GM19240 (cell line): Measurements from ENCODE around the gene ADH5.
"Not testable (repeated sequence)": the region's sequence is repeated elsewhere in the genome, so short reads cannot be mapped to it uniquely, and the experiment has no call there.

Experiments used
- DNase-seq: peaks from one replicate; pipeline ENCODE4 v3.0.0; 2011; ENCODE audit warnings: low spot score; ENCODE audit not compliant: insufficient read length

Gene ADH5

GRCh38 chr4:99084595-99084994 is 4.0 kb downstream of the ADH5 start:
- no peak for DNase-seq

GRCh38 chr4:99082192-99082591 is 6.4 kb downstream of the ADH5 start:
- DNase-seq = no peak

GRCh38 chr4:99080869-99081268 is 7.7 kb downstream of the ADH5 start:
- not testable (repeated sequence) for DNase-seq

GRCh38 chr4:99079625-99080295 is 8.8 kb downstream of the ADH5 start:
- no peak for DNase-seq

- no peak for DNase-seq
Measured at GRCh38 chr4:99078931-99079624, 9.5 kb downstream of the ADH5 start.

- no peak for DNase-seq
Measured at GRCh38 chr4:99078336-99078735, 10.3 kb downstream of the ADH5 start.

GRCh38 chr4:99077177-99077576 is 11.4 kb downstream of the ADH5 start:
- DNase-seq = no peak

- no peak for DNase-seq
Measured at GRCh38 chr4:99076292-99076976, 12.2 kb downstream of the ADH5 start.

GRCh38 chr4:99074816-99075215 is 13.8 kb downstream of the ADH5 start:
- DNase-seq = no peak

GRCh38 chr4:99071159-99071558 is 17.4 kb downstream of the ADH5 start:
- no peak for DNase-seq

- DNase-seq = no peak
Measured at GRCh38 chr4:99067617-99068016, 21.0 kb downstream of the ADH5 start.

- not testable (repeated sequence) for DNase-seq
Measured at GRCh38 chr4:99065521-99065920, 23.1 kb downstream of the ADH5 start.

GRCh38 chr4:99062120-99062519 is 26.5 kb downstream of the ADH5 start:
- DNase-seq = no peak

- no peak for DNase-seq
Measured at GRCh38 chr4:99061048-99061700, 27.4 kb downstream of the ADH5 start.

GRCh38 chr4:99059550-99059949 is 29.0 kb downstream of the ADH5 start:
- DNase-seq = no peak

- DNase-seq = no peak
Measured at GRCh38 chr4:99058228-99058627, 30.4 kb downstream of the ADH5 start.

GRCh38 chr4:99054428-99054994 is 34.1 kb downstream of the ADH5 start:
- DNase-seq = no peak

GRCh38 chr4:99052902-99053301 is 35.7 kb downstream of the ADH5 start:
- no peak for DNase-seq

GRCh38 chr4:99047710-99048109 is 40.9 kb downstream of the ADH5 start:
- no peak for DNase-seq

- no peak for DNase-seq
Measured at GRCh38 chr4:99043346-99043745, 45.2 kb downstream of the ADH5 start.

GRCh38 chr4:99038213-99038612 is 50.4 kb downstream of the ADH5 start:
- no peak for DNase-seq

GRCh38 chr4:99033956-99034355 is 54.6 kb downstream of the ADH5 start:
- DNase-seq = no peak
